Measurements from ENCODE around the gene SMARCC2. TPM values are rescaled to one million over a fixed set of nuclear protein-coding genes. Genes with fewer than 3 reads are reported as not detected.
"Not testable (repeated sequence)": the region's sequence is repeated elsewhere in the genome, so short reads cannot be mapped to it uniquely, and the experiment has no call there.

SMARCC2 gene
- polyA plus RNA-seq, 1 donor, result 67.8 TPM

DNA sequence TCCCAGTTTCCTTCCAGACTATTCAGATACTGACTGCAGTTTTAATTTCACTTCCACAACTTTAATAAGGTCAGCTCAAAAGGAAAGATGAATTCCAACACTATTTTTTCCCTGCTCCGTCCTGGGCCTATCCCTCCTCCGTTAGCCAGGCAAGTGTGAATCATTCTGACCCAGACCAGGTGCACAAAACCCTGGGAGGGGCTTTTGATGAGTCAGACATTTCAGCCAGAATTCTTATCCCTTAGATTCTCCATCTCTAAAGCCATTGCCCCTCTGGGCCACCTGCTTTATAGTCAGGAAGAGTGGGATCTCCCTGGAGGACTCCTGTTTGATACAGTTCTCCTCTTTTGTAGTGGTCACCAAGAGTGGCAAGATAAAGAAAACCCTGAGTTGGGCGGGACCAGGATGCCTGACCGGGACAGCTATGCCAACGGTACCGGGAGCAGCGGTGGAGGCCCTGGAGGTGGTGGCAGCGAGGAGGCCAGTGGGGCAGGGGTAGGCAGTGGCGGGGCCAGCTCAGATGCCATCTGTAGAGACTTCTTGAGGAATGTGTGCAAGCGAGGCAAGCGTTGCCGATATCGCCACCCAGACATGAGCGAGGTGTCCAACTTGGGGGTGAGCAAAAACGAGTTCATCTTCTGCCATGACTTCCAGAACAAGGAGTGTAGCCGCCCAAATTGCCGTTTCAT lies 69.0 kb downstream of the SMARCC2 start:
- DNase-seq, result no peak

DNA sequence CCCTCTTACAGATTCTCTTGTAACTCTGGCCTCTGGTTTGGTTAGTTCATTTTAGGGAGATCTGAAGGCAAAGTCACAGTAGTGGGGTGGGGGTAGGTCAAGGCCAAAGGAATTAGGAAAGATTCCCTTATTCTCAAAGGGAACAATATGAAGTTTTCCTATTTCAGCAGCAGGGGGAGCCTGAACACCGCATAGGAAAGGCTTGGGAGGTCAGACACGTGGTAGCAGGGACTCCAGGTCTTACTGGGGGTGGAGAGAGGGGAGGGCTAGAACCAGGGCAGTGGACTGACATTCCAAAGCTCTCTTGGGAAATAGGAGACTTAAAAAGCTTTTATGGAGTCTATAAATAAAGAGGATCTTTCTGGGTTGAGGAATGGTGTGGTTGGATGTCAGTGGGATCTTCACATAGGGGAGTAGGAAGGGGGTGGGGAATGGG lies 69.9 kb downstream of the SMARCC2 start:
- peak; percentile 77 for DNase-seq

GRCh38 chr12:56118688-56119357 lies 70.5 kb downstream of the SMARCC2 start:
- DNase-seq, result no peak

- peak; percentile 99 for DNase-seq
Measured at GRCh38 chr12:56117778-56118687, 71.2 kb downstream of the SMARCC2 start, which contains the start of gene ZC3H10. ZC3H10 (plus strand) TSS chr12:56118266; CDS start chr12:56120563, 2,297 bp downstream.

GRCh38 chr12:56117082-56117706 lies 72.1 kb downstream of the SMARCC2 start:
- DNase-seq, result not testable (repeated sequence)

DNA sequence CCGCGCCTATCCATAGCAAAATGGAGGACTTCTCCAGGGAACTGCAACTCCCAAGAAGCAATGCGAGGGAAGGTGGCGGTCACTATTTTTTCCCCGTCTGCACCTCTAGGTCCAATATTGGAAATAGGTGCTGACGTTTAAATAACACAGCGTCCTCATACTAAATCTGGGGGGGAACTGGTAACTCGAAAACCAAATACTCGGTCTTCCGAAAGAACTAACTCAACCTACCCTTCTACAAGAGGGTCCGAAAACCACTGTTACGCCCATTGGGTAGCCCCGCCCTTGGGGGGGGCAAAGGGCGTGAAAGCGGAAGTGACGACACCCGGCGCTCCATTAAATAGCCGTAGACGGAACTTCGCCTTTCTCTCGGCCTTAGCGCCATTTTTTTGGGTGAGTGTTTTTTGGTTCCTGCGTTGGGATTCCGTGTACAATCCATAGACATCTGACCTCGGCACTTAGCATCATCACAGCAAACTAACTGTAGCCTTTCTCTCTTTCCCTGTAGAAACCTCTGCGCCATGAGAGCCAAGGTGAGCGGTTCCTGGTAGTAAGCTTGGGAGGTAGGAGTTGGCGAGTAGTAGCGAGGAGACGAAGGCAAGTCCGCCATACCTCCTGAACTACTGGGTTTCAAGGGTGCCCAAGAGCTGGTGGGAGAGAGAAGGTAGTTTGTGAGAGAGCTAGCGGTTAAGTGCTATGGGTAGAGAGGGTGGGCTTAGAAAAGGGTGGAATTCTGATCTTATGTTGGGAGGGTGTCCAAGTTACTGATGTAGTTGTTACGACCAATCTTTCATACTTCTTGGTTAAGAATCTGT lies 72.8 kb downstream of the SMARCC2 start, which contains the start of gene RPL41:
Gene RPL41 (plus strand): TSS at position 367 of the 815 bp plus-strand sequence.
- DNase-seq, result peak; percentile 97

GRCh38 chr12:56115329-56115728 lies 74.0 kb downstream of the SMARCC2 start:
- no peak for DNase-seq

- DNase-seq, result no peak
Measured at GRCh38 chr12:56114084-56114483, 75.2 kb downstream of the SMARCC2 start.

Other genes with a start within 250 kb of the SMARCC2 start
- gene PMEL, start 223.4 kb downstream of the SMARCC2 start, polyA plus RNA-seq (ENCODE audit: insufficient read length), result 2.0 TPM
- 23.7 TPM for gene CDK2, start 222.7 kb downstream of the SMARCC2 start, polyA plus RNA-seq (ENCODE audit: insufficient read length)
- gene RAB5B, start 215.4 kb downstream of the SMARCC2 start, polyA plus RNA-seq (ENCODE audit: insufficient read length), result 124 TPM
- 14.6 TPM for gene SUOX, start 192.2 kb downstream of the SMARCC2 start, polyA plus RNA-seq (ENCODE audit: insufficient read length)
- gene IKZF4, start 168.4 kb downstream of the SMARCC2 start, polyA plus RNA-seq (ENCODE audit: insufficient read length), result 11.9 TPM
- gene RPS26, start 147.6 kb downstream of the SMARCC2 start, polyA plus RNA-seq (ENCODE audit: insufficient read length), result 467 TPM
- gene ERBB3, start 109.3 kb downstream of the SMARCC2 start, polyA plus RNA-seq (ENCODE audit: insufficient read length), result 212 TPM
- 115 TPM for gene PA2G4, start 84.9 kb downstream of the SMARCC2 start, polyA plus RNA-seq (ENCODE audit: insufficient read length)
- 4,856 TPM for gene RPL41, start 72.8 kb downstream of the SMARCC2 start, polyA plus RNA-seq (ENCODE audit: insufficient read length)
- 6.0 TPM for gene ZC3H10, start 71.2 kb downstream of the SMARCC2 start, polyA plus RNA-seq (ENCODE audit: insufficient read length)
- 87.7 TPM for gene ESYT1, start 61.2 kb downstream of the SMARCC2 start, polyA plus RNA-seq (ENCODE audit: insufficient read length)
- 426 TPM for gene MYL6B, start 36.9 kb downstream of the SMARCC2 start, polyA plus RNA-seq (ENCODE audit: insufficient read length)
- gene MYL6, start 31.1 kb downstream of the SMARCC2 start, polyA plus RNA-seq (ENCODE audit: insufficient read length), result 1,238 TPM
- gene RNF41, start 32.4 kb upstream of the SMARCC2 start, polyA plus RNA-seq (ENCODE audit: insufficient read length), result 45.6 TPM
- gene NABP2, start 34.9 kb upstream of the SMARCC2 start, polyA plus RNA-seq (ENCODE audit: insufficient read length), result 17.4 TPM
- not detected for gene SLC39A5, start 40.6 kb upstream of the SMARCC2 start, polyA plus RNA-seq (ENCODE audit: insufficient read length)
- 18.9 TPM for gene ANKRD52, start 68.9 kb upstream of the SMARCC2 start, polyA plus RNA-seq (ENCODE audit: insufficient read length)
- gene COQ10A, start 77.5 kb upstream of the SMARCC2 start, polyA plus RNA-seq (ENCODE audit: insufficient read length), result 16.4 TPM
- 232 TPM for gene CS, start 110.8 kb upstream of the SMARCC2 start, polyA plus RNA-seq (ENCODE audit: insufficient read length)
- 41.0 TPM for gene CNPY2, start 126.5 kb upstream of the SMARCC2 start, polyA plus RNA-seq (ENCODE audit: insufficient read length)
- 46.7 TPM for gene PAN2, start 144.5 kb upstream of the SMARCC2 start, polyA plus RNA-seq (ENCODE audit: insufficient read length)
- gene IL23A, start 149.4 kb upstream of the SMARCC2 start, polyA plus RNA-seq (ENCODE audit: insufficient read length), result 0.52 TPM
- 71.4 TPM for gene STAT2, start 170.6 kb upstream of the SMARCC2 start, polyA plus RNA-seq (ENCODE audit: insufficient read length)
- gene APOF, start 173.4 kb upstream of the SMARCC2 start, polyA plus RNA-seq (ENCODE audit: insufficient read length), result not detected